MM.1S (cell line): Measurements from ENCODE around the gene SLC2A13.

Source experiments
- EZH2 ChIP-seq: fragments of 300-600 bp; sonication (generic); optimal IDR thresholded peaks from 2 replicates; pipeline ENCODE3; 2017; ENCODE audit warnings: low read depth, mild to moderate bottlenecking, antibody characterized with exemption, low read length, mixed read lengths
- EZH2phosphoT487 ChIP-seq: fragments of 300-600 bp; sonication (generic); IDR thresholded peaks from 2 replicates; pipeline ENCODE4 v1.6.1; 2018; ENCODE audit warnings: antibody characterized with exemption, low read length
- TF ChIP-seq, protein P1 (sequence below): fragments of 300-600 bp; sonication (generic); IDR thresholded peaks from 2 replicates; pipeline ENCODE4 v1.5.1; 2016; ENCODE audit warnings: antibody characterized with exemption, low read length, mixed read lengths

DNA sequence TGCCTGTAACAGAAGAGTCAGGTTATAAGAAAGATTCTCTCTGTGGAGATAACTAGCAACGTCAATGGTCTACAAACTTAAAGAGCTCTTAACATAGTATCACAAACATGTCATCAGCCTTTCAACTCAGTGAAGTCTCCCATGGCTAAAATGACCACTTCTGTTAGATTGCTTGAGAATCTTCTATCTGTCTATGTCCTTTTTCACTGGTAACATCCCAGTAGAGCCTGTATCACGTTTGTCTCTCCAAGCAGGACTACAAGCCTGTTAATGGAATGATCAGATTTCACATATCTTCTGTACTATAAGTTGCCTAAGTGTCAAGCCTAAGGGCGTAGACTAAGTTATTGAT, 50.7 kb downstream of the SLC2A13 start:
- TF ChIP-seq, protein P1, sequence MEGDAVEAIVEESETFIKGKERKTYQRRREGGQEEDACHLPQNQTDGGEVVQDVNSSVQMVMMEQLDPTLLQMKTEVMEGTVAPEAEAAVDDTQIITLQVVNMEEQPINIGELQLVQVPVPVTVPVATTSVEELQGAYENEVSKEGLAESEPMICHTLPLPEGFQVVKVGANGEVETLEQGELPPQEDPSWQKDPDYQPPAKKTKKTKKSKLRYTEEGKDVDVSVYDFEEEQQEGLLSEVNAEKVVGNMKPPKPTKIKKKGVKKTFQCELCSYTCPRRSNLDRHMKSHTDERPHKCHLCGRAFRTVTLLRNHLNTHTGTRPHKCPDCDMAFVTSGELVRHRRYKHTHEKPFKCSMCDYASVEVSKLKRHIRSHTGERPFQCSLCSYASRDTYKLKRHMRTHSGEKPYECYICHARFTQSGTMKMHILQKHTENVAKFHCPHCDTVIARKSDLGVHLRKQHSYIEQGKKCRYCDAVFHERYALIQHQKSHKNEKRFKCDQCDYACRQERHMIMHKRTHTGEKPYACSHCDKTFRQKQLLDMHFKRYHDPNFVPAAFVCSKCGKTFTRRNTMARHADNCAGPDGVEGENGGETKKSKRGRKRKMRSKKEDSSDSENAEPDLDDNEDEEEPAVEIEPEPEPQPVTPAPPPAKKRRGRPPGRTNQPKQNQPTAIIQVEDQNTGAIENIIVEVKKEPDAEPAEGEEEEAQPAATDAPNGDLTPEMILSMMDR = no peak
- TF ChIP-seq EZH2phosphoT487 (no peak), EZH2 (no peak)
